Dermis microvascular lymphatic vessel endothelial cell (primary cell): Measurements from ENCODE around the gene SERPINI2. TPM values are rescaled to one million over a fixed set of nuclear protein-coding genes. Genes with fewer than 3 reads are reported as not detected.

Experiments used
- DNase-seq, 2 donors: peaks; one replicate each; pipeline versions ENCODE4 v3.0.0 to v3.0.0-alpha.2; 2010; ENCODE audit warnings: low read depth in 2 of 2
- total RNA-seq: library from RNA; depleted of rRNA; stranded (reverse); fragments of >200 nt; gene quantifications from 2 replicates; pipeline ENCODE4 v1.2.1, GENCODE V29; 2014

SERPINI2 gene
- total RNA-seq = not detected in 2 replicates

- no peak for DNase-seq
Measured at GRCh38 chr3:167473863-167474262, at the start of gene SERPINI2. SERPINI2 (minus strand) TSS chr3:167474042; CDS start chr3:167471834, 2,208 bp downstream.

DNA sequence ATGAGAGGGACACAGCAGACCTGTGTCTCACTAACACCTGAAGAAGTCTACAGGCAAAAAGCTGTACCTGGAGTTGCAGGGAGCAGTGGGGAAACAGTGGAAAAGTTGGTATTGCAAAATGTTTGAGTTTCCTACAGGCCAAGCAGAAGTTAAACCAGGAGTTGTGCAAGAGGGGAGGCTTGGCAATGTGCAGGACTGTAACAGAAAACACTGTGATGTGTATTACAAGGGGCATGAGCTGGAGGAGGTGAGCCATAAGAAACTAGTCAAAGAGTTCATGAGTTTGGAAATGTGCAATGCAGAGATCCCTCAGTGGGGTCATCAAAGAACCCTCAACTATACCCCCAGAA, 47.1 kb upstream of the SERPINI2 start:
- DNase-seq = no peak

DNA sequence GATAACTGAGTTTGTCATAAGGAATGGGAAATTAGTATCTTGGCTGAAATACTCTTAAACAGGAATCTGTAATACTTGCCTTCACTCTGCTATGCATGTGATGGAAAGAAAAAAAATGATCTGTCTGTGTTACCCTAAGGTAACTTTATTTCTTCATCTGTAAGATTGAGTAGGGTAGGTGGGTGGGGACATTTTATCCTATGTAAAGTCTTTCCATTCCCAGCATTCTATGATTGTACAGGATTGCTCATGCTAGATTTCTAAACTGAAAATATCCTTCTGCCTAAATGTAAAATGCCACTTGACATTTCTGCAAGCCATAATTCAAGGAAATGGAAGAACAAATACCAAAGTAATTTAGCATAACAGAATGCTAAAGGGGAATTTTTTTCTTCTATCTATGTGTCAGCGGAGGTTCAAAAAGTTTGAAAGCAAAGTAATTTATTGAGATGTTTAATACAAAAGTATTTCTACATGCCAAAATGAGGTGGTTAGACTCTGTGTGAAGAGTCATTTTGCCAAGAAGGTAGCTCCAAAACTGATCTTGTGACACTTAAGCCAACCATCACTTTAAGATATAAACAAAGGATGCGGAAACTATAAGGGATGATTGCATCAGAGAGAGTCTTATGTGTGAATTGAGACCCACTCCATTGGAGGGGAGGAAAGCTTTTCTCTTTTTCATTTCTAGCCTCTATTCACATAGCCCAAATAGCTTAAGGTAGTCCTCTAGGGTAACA, 46.6 kb upstream of the SERPINI2 start:
- DNase-seq = no peak

DNA sequence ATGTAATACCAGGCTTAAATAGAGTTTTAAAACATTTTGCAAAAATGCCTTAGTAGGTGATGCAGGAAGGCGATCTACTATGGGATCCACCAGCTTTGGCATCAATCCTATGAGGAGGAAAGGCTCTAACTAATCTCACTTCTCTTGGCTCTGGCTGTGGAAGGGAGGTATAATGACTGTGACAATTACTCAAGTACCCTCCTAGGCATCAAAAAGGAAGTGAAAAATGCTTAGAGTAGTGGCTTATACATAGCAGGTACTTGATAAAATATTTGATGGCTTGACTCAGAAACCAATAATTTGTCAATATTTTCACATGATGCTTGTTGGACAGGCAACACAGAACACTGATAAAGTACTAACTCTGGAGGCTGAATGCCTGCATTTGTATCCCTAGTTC, 34.1 kb upstream of the SERPINI2 start:
- no peak for DNase-seq

DNA sequence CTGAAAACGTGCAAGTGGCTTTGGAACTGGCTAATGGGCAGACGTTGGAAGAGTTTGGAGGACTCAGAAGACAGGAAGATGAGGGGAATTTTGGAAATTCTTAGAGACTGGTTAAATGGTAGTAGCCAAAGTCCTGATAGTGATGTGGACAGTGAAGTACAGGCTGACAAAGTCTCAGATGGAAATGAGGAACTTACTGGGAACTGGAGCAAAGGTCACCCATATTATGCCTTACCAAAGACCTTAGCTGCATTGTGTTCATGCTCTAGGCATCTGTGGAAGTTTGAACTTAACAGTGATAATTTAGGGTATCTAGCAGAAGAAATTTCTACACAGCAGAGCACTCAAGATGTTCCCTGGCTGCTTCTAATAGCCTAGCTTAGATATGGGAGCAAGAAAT, 28.6 kb upstream of the SERPINI2 start:
- DNase-seq = no peak

DNA sequence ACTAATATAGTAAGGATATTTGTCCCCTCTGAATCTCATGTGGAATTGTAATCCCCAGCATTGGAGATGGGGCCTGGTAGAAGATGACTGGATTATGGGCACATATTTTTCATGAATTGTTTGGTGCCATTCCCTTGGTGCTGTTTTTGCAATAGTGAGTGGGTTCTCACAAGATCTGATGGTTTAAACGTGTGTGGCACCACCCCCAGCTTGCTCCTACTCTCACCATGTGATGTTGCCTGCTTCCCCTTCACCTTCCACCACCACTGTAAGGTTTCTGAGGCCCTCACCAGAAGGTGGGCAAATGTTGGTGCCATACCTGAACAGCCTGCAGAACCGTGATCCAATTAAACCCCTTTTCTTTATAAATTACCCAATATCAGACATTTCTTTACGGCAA, 28.1 kb upstream of the SERPINI2 start:
- DNase-seq = no peak

DNA sequence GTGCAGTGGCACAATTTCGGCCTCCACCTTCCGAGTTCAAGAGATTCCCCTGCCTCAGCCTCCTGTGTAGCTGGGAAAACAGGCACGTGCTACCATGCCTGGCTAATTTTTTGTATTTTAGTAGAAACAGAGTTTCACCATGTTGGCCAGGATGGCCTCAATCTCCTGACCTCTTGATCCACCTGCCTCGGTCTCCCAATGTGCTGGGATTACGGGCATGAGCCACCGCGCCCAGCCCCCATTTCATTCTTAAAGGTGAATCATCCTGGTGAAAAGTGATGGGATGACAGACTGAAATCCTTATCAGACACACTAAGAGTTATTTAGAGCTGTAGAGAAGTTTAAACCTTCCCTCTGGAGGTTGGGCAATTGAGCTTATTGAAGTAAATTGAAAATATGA, 24.1 kb upstream of the SERPINI2 start:
- no peak for DNase-seq

DNA sequence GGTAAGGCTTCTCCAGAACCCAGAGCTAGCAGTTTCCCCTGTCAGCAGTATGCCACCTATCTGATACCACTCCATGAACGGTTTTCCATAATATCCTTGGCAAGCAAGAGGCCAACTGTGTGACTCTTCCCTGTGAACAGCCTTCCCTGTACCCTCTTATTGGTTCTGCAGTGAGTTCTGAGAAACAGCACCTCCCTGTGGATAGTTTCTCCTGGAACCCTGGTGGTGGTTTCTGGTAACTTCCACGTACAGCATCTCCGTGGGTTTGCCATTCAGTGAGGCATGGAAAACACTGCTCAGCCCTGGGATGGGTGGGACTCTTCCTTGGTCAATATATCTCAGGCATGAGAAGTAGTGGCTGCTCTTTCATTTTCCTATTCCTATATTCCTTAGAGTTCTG, 19.4 kb upstream of the SERPINI2 start:
- DNase-seq = no peak

- DNase-seq = no peak
Measured at GRCh38 chr3:167491621-167492020, 17.8 kb upstream of the SERPINI2 start.

- DNase-seq = no peak
Measured at GRCh38 chr3:167489571-167489970, 15.7 kb upstream of the SERPINI2 start.

GRCh38 chr3:167487556-167487955, 13.7 kb upstream of the SERPINI2 start:
- DNase-seq = no peak

DNA sequence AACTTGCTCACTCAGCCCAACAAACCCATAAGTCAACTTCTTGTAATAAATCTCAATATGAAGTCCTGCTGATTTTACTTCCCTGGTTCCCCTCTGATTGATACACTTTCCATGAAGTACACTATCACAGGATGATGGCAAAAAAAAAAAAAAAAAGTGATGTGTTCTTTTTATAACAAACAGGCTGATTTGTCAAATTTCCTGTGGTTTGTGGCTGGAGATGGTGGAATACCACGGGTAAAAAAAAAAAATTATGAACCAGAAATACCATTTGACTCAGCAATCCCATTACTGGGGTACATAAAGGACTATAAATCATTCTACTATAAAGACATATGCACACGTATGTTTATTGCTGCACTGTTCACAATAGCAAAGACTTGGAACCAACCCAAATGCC, 10.7 kb upstream of the SERPINI2 start:
- no peak for DNase-seq

- DNase-seq = no peak
Measured at GRCh38 chr3:167483708-167484475, 10.1 kb upstream of the SERPINI2 start.

DNA sequence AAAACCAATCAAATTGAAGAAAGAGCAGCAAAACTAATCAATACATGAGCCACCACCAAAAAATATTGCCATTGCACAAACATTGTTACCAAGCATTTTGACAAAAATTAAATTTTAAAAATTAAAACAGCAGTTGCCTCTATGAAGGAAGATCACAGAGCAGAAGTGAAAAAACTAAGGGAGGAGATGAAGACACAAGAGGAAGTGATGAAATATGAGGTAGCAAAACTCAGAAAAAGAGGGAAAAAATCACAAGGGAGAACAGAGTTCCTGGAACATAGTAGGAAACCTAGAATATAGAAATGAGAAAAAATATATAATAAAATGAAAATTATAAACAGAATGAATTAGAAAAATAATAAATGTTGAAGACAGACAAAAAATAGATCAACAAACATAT, 7.3 kb upstream of the SERPINI2 start:
- DNase-seq = no peak

DNA sequence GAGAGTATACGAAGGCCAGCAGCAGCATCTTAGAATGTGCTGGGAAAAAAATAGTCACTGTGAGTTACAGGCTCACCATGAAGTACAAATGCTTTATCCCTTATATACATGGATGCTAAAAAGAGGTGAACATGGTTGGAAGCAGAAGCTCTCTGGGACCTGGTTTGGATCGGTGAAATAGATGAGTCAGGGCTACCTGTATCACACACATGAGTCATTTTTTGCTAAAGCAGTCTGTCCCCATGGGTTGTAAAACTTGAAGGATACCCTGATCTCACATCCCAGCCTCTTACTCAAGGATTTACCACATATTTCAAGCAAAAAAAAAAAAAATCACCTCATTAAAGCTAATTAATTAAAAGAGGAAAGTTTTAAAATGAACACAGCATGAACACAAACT, 6.9 kb upstream of the SERPINI2 start:
- no peak for DNase-seq

DNA sequence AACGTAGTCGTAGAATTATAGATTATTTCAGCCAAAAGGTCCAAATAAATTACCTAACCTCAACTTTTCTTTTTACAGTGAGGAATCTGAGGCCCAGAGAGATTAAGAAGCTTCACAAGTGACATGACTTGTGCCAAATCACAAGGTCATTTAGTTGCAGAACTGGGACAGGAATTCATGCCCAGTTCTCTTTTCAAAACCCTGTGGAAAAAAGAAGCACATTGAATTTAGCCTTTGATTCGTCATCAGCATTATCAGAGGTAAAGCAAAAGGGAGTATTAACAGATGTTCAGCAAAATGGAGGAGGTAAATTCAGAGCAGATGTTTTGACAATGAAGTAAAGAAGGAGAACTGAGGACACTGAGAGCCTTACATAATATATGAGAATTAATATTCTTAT, 4.5 kb downstream of the SERPINI2 start:
- DNase-seq = no peak

DNA sequence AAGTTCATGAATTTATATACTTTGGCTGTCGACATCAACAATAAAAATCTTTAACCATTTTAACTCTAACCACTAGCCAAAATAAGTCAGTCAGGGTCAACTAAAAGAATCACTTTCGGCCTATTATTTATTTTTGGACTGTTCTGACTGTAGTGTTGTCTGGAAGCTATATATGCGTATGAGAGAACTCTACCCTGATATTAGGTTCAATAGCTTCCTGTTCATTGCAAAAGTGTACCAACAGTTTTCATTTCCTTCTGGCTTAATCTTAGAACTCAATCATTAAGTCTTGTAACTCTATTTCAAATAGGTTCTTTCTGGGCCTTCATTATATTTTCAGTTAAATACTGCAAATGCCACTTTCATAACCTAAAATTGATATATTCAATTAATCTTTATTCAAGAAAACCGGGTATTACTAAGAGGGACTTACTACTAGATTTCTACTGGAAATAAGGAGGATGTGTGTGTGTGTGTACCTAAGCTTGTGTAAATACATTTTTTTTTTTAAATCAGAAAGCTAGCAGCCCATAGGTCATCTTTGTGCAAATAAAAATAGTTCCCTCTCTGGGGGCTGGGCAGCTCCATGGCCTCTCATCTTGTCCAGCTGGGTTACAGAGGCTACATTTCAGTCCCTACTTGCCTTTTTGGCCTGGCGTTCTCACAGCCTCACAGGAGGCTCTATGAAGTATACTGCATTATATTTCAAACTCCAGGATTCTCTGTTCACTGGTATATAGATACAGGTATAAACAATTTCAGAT, 5.8 kb downstream of the SERPINI2 start:
- DNase-seq = no peak

DNA sequence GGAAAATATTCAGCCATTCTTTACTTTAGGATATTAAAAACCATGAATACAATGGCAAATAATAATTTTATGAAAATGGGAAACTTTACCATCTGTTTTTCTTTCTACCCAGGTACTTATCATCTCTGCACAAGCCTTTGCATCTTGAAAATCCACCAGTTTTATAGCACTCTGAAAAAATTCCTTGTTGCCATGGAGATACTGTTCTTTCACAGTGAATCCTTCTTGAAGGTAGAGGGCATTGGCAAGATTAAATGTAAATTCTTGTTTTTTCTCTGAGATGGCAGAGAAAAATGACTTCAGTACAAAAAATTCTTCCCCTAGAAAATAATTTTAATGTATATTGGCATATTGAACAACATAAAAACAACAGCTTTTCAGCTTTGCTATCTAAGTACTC, 6.9 kb downstream of the SERPINI2 start:
- no peak for DNase-seq

- DNase-seq = no peak
Measured at GRCh38 chr3:167456157-167456799, 17.6 kb downstream of the SERPINI2 start.

DNA sequence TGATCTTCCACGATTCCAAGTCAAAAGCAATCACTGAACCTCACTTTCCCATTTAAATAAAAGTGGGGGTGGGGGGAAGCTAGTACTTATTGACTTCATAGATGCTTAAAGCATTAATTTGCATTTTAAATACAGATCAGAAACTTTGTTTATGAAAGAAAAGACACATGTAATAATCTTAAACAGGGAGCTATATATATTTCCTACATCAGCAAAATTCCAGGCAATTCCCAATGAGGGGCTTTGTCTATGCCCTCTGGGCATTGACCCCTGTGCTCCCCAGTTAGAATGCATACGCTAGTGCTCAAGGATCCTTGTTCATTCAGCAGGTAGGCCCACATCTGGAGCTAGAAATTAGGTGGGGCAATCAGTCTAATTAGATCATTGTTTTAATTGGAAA, 20.0 kb downstream of the SERPINI2 start:
- DNase-seq = no peak

DNA sequence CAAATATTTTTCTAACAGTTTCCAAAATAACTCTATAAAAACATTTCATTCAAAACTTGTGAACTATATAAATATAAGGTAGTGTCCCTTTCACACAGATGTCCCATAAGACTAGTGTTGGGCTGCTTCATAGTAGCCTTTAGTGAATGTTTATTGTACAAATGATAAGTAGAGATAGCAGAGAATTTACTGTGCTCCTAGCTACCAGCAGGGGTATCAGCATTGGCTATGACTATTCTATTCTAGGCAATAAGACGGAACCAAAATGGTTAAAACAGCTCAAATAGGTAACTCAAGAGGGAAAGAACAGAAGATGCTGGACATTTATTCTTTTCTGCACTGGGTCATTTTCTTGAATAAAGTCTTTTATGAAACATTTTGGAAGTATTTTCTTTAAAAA, 22.6 kb downstream of the SERPINI2 start:
- no peak for DNase-seq

GRCh38 chr3:167450675-167451074, 23.2 kb downstream of the SERPINI2 start:
- DNase-seq = no peak
